ENCODE measurements around the gene TAF10. TPM values are rescaled to one million over a fixed set of nuclear protein-coding genes. Genes with fewer than 3 reads are reported as not detected.

TAF10 gene
- total and polyA plus RNA-seq, 8 donors: 44.6 to 127 (median 61.4) TPM

DNA sequence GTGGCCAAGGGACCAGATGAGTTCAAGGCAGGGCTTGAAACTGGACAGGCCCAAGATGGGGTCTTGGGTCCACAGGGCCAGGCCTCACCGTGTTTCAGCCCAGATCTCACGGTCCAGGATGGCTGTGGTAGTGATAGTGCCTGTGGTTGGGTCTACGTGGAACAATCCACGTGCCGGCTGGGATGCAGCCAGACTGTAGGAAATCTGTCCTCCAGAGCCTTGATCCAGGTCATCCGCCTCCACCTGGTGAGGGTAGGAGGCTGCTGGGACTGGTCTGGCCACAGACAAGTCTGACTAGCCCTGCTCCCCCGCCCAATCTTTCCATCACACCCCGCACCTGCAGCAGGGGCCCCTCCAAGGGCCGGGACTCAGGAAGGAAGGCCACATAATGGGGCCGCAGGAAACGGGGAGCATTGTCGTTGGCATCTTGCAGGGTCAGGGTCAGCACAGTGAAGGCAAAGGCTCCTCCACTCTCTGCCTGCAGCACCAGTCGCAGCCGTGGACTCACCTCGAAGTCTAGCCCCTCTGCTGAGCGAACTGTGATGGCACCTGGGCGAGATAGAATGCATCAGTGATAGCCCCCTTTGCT lies 13.9 kb upstream of the TAF10 start:
- DNase-seq (no peak), ATAC-seq (no peak)
- TF ChIP-seq, protein P1, sequence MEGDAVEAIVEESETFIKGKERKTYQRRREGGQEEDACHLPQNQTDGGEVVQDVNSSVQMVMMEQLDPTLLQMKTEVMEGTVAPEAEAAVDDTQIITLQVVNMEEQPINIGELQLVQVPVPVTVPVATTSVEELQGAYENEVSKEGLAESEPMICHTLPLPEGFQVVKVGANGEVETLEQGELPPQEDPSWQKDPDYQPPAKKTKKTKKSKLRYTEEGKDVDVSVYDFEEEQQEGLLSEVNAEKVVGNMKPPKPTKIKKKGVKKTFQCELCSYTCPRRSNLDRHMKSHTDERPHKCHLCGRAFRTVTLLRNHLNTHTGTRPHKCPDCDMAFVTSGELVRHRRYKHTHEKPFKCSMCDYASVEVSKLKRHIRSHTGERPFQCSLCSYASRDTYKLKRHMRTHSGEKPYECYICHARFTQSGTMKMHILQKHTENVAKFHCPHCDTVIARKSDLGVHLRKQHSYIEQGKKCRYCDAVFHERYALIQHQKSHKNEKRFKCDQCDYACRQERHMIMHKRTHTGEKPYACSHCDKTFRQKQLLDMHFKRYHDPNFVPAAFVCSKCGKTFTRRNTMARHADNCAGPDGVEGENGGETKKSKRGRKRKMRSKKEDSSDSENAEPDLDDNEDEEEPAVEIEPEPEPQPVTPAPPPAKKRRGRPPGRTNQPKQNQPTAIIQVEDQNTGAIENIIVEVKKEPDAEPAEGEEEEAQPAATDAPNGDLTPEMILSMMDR (IDR thresholded peaks at IDR 0.05): no peak
- H3K4me3 ChIP-seq: no peak overlapping the region
- intact Hi-C loops (cut with DNase I): no loop called here
- no peaks in the 10 kb centered on the region for H3K4me1 ChIP-seq
- peaks cover 0 to 56% of the 10 kb centered on the region in 2 donors for H3K36me3 ChIP-seq
- H3K27ac ChIP-seq: no peak overlapping the region
- H3K27me3 ChIP-seq: no peaks in the 10 kb centered on the region
- H3K9me3 ChIP-seq: no peaks in the 10 kb centered on the region

DNA sequence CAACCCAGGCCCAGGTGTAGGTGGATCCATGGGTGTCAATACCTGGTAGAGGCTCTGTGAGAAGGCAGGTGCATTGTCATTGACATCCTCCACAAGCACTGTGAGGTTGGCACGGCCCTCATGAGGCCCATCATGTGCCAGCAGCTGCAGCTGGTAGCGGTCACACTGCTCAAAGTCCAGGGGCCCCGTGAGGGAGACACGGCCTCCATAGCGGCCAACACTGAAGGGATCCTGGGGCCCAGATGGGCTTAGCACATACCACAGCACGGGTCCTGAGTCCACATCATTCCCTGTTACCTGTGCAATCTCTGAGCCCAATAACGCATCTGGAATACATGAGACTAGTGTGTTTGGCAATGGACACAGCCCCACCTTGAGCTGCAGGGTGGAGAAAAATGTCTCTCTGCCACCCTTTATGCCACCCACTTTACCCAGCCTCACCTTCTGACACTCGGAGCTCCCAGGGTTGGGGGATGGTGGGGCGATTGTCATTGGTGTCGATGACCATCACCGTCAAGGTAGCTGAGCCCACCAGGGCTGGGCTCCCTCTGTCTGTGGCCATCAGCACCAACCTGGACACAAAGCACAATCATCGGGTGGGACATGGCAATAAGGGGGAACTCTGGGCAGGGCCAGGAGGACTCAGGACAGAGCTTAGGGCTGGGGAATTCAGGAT lies 13.3 kb upstream of the TAF10 start:
- ATAC-seq (no peak), DNase-seq (no peak)
- TF ChIP-seq, protein P1 (IDR thresholded peaks at IDR 0.05): no peak

DNA sequence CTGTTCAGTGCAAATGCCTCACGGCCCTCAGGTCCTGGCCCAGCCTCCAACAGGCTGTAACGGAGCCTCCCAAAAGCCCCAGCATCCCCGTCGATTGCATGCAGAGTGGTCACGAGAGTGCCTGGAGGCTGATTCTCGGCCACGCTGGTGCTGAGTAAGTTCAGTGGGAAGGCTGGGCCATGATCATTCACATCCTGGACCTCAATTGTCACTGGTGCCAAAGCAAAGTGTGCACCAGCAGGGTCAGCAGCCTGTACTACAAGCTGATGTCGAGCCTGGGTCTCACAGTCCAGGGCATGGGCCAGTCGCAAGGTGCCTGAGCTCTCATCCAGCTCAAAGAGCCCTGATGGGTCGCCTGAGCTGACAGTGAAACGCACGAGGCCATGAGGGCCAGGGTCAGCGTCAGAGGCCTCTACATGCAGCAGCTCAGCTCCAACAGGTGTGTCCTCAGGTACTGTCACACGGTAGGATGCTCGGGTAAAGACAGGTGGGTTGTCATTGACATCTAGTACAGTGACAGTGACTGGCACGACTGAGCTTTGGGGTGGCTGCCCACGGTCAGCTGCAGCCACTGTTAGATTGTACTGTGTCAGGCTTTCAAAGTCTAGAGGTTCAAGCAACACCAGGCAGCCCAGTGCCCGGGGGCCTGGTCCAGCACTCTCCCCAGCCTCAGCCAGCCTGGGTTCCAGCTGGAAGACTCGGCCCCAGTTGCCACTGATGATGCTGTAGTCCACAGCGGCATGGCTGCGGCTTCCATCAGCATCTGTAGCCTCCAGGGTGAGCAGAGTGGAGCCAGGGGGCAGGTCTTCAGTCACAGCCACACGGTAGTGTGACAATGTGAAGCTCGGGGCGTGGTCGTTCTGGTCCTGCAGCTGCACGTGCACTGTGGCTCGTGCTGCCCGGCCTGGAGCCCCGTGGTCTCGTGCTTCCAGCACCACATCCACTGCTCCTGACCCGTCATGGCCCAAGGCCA lies 11.7 kb upstream of the TAF10 start:
- TF ChIP-seq, protein P1 (IDR thresholded peaks at IDR 0.05): no peak
- no peaks in the 10 kb centered on the region for H3K27me3 ChIP-seq

More for the DNA sequence above, 13.3 kb upstream of the TAF10 start:
- Histone ChIP-seq H3K4me1 (peaks cover 0 to 1% of the 10 kb centered on the region in 2 donors), H3K27me3 (no peaks in the 10 kb centered on the region), H3K4me3 (no peak overlapping the region), H3K9me3 (no peaks in the 10 kb centered on the region), H3K36me3 (peaks cover 0 to 52% of the 10 kb centered on the region in 2 donors), H3K27ac (no peak overlapping the region)
- intact Hi-C loops (cut with DNase I): no loop called here

DNA sequence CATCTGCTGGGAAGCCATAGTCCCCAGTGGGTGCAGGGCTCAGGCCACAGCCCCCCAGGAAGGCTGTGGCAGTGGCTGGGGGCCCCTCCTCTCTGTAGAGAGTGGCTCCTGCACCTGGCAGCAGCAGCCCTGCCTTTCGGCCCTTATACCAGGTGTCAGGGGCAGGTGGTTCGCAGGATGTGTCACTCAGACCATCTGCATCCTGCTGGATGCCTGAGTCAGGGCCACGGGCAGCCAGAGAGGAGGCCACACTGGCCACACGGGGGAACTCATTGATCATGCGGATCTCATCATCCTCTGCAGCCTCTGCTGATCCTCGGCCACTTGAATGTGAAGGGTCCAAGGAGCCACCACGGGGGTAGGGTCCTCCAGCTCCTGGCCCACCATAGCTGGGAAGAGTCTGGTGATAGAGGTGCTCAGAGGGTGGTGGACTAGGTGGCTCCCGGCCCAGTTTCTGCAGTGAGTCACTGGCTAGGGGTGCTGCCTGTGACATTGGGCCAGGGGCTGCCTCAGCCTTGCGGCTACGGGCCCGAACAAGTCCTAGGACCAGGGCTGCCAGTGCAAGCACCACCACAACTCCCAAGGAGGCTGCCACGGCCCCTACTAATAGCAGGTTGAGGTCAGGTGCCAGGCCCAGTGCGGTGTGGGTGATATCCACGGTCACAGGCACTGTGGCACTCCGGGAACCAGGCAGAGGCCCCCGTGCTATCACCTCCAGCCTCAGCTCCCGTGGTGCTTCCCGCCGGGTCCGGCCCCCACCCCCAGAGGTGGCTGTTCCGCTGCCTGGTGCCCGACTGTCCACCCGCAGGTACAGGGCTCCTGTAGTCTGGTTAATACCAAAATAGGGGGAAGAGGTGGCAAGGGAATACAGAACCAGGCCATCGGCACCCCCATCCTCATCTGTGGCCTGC lies 10.5 kb upstream of the TAF10 start:
- TF ChIP-seq, protein P1 (IDR thresholded peaks at IDR 0.05): no peak
- DNase-seq (peak in 2 of 4 donors; percentile 25 to 67), ATAC-seq (no peak)
- Histone ChIP-seq H3K4me3 (no peak overlapping the region), H3K27me3 (no peaks in the 10 kb centered on the region), H3K9me3 (no peaks in the 10 kb centered on the region), H3K4me1 (peaks cover 13 to 21% of the 10 kb centered on the region in 2 donors), H3K27ac (no peak overlapping the region), H3K36me3 (peaks cover 0 to 40% of the 10 kb centered on the region in 2 donors)
- intact Hi-C loops (cut with DNase I): no loop called here

More for the DNA sequence above, 11.7 kb upstream of the TAF10 start:
- Histone ChIP-seq H3K9me3 (no peaks in the 10 kb centered on the region), H3K4me3 (no peak overlapping the region), H3K27ac (no peak overlapping the region), H3K4me1 (peaks cover 4 to 11% of the 10 kb centered on the region in 2 donors), H3K36me3 (peaks cover 0 to 40% of the 10 kb centered on the region in 2 donors)
- intact Hi-C loops (cut with DNase I): no loop called here
- ATAC-seq (no peak), DNase-seq (peak in 2 of 4 donors; percentile 27 to 65)

All from left lung (tissue), 10 donors.